ENCODE results near the gene BPIFB6.

BPIFB6 gene

DNA sequence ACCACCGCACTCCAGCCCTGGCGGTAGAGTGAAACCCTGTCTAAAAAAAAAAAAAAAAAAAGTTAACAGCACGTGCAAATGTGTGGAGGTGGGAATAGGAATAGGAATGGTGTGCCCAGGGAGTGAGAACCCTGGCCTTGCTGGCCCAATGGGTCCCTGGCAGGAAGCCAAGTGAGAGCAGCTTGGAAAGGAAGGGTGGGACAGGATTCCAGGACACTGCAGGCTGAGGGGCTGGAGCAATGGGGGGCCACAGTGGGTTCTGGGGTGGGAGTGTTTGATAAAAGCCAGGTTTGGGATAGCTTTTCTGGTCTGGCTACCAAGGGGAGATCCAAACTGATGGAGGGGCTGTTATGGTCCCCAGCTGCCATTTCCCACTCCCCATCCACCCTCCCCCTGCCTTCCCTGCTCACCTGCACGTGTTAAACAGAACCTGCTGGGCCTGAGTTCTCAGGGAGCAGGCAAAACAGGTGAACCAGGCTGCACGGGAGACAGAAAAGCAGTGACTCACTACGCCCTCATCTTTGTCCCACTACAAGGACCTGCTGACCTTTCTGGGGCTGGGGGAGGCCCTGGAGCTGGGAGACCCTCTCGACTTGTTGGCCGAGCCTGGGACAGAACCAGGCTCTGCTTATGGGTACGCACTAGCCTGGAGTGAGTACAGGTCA lies 30.5 kb upstream of the BPIFB6 start:
- FAIRE-seq (no peak), DNase-seq (ENCODE audit: extremely low spot score, insufficient read length, low read depth) (no peak)

GRCh38 chr20:33002087-33002808 lies 29.2 kb upstream of the BPIFB6 start:
- no peak for DNase-seq (ENCODE audit: extremely low spot score, insufficient read length, low read depth)
- no peak for FAIRE-seq

GRCh38 chr20:33004141-33004751 lies 27.2 kb upstream of the BPIFB6 start, which contains the start of gene SUN5:
Gene SUN5, minus strand, starts transcription at chr20:33004433. Its CDS starts 93 bp downstream, at chr20:33004340.
- FAIRE-seq: no peak
- DNase-seq (ENCODE audit: extremely low spot score, insufficient read length, low read depth): no peak

DNA sequence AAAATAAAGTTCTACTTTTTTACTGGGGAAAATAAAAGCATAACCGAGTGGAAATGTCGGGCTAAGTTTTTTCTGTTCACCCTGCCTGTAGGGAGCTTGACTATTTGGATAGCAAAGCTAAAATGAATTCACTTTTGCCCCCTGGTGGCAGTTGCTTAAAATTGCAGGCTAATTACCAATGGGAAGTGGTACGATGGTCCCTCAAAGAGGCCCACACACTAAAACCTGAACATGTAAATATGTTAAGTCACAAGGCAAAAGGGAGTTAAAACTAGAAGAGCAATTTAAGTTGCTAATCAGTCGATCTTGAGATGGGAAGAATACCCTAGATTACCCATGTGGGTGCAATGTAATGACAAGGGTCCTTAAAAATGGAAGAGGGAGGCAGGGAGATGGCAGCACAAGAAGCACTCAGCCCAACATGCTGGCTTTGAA lies 26.3 kb upstream of the BPIFB6 start:
- DNase-seq (ENCODE audit: extremely low spot score, insufficient read length, low read depth) (peak; percentile 17), FAIRE-seq (peak; percentile 56)

GRCh38 chr20:33005908-33006775 lies 25.3 kb upstream of the BPIFB6 start:
- DNase-seq (ENCODE audit: extremely low spot score, insufficient read length, low read depth): no peak
- no peak for FAIRE-seq

DNA sequence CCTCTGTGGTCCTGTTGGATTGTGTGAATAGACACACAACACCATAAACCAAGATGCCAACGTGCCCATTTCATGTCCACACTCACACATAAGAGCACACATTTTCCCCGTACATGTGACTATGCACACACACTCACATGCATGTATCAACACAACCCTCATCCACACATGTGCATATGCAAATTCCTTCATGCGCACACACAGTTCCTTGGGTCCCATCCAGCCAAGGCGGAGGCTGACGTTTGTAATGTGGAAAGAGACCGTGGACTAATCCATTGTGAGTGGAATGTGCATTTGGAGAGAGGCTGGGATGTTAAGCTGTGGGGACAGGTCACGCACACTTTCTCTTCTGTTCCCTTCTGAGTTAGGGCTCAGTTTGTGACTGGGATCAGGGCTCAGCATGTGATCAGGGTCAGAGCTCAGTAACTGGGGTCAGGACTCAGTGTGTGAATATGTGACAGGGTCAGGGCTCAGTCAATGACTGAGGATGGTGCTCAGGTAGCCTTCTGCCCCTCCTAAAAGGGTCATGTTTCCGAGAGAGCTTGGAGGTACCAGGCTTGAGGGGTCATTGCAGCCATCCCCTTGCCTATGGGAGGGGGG lies 24.6 kb upstream of the BPIFB6 start:
- DNase-seq (ENCODE audit: extremely low spot score, insufficient read length, low read depth) (no peak), FAIRE-seq (no peak)

DNA sequence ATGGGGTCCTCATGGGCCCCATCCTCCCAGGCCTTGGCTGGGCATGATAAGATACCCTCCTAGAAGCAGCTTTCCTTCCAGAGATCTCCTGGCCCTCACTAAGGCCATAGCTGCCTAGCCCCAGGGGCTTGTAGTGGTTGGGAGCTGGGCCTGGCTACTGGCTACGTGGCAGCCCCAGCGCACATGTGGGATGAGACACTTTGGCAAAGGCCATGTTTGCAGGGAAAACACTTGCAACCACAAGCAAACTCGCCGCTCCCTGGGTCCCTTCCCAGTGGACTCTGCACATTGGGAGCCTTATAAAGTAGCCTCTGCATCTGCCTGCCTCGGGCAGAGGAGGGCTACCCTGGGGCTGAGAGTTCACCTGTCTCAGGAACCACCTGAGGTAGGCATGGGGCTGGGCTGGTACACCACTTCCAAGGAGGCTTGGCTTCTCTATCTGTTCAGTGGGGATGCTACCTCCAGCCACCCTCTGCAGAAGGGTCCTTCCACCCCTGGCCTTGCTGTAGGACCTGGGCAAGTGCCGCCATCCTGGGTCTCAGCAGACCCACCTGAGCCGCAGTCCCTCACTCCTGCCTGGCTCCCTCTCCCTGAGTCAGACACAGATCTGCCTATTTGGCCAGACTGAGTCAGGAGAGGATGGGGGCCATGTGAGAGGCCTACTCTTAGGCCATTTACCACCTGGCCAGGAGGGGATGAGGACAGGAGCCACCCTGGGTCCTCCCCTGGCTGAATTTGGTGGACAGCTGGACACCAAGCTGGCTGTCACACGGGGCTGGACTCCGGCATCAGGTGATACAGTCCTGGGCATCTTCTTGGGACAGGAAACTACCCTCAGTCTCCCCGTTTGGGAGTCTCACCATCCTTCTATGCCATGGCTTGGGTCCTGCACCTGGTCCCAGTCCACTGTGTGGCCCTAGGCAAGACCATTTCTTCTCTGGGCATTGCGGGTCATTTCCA lies 23.8 kb upstream of the BPIFB6 start, which contains the start of gene BPIFB2:
BPIFB2 (plus strand) TSS at position 329 of the 960 bp plus-strand sequence. CDS start 871 bp downstream, outside the sequence.
- DNase-seq (ENCODE audit: extremely low spot score, insufficient read length, low read depth) (no peak), FAIRE-seq (no peak)

- DNase-seq (ENCODE audit: extremely low spot score, insufficient read length, low read depth) (no peak), FAIRE-seq (no peak)
Observed at GRCh38 chr20:33008336-33009213, 22.9 kb upstream of the BPIFB6 start.

GRCh38 chr20:33009214-33010132 lies 22.0 kb upstream of the BPIFB6 start:
- FAIRE-seq (no peak), DNase-seq (ENCODE audit: extremely low spot score, insufficient read length, low read depth) (no peak)

DNA sequence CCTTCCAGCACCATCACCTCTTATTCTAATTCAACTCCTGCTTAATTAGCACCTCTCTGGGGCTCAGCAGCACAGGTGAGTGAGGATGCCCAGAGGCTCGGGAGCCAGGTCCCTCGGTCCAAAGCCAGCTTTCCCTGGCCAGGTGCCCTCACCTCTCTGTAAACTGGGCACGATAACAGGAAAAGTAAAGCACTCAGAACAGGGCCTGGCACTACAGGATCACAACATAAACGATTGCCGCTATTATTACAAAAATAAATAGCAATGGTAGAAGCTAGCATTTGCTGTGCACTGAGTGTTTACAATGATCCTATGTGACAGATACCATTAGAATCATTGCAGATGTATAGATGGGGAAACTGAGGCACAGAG lies 21.3 kb upstream of the BPIFB6 start:
- DNase-seq (ENCODE audit: extremely low spot score, insufficient read length, low read depth) (no peak), FAIRE-seq (no peak)

GRCh38 chr20:33010674-33011449 lies 20.6 kb upstream of the BPIFB6 start:
- FAIRE-seq (no peak), DNase-seq (ENCODE audit: extremely low spot score, insufficient read length, low read depth) (no peak)

DNA sequence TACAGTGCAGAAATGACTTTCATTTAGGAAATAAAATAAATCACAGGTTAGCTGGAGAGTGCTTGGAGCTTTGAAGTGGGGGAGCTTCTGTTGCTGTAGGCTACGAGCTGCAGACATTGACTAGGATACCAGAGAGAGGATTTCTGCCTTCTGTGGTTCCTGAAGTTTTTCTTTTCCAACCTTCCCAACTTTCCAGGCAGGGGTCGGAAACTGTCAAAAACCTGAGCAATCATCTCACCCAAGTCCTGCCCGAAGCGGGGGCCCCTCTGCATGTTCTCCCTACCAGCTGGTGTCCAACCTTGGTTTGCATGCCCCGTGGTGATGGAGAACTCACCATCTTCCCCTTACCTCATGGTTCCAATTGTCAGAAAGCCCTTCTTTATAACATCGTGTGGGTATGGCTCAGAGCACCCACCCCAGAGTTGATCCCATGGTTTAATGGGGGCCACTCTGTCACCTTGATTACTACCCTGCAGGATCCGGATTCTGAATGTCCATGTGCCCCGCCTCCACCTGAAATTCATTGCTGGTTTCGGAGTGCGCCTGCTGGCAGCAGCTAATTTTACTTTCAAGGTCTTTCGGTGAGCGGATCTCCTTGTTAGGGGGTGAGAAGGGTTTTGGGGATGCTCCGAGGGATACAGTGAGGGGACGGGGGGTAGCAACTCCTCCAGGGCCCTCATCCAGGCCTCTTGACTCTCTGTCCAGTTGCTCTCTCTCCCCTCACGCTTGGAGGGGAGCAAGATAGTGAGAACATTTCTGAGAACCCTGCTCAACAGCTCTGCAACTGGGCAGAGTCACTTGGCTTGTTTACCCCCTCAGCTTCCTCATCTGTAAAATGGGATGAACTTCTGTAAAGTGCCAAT lies 18.9 kb upstream of the BPIFB6 start:
- no peak for FAIRE-seq
- no peak for DNase-seq (ENCODE audit: extremely low spot score, insufficient read length, low read depth)

DNA sequence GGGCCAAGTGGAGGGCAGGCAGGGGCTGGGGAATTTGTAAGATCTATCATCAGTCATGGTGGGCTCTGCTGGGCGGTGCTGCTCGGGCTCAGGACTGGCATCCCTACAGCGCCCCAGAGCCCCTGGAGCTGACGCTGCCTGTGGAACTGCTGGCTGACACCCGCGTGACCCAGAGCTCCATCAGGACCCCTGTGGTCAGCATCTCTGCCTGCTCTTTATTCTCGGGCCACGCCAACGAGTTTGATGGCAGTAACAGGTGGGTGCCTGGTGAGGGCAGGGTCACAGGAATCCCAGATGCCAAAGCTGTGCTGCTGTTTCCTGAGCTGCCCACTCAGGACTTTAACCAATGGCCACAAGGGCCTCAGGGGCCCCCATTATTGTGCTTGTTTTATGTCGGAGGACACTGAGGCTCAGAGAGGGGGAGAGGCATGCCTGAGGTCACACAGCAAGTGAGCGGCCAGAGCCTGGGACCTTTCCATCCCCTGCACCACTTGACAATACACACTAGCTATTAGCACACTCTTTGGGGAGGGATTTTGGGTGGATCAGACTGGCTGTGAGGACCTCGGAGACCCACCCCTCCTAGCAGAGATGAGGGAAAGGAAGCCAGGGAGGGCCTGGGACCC lies 17.6 kb upstream of the BPIFB6 start:
- no peak for DNase-seq (ENCODE audit: extremely low spot score, insufficient read length, low read depth)
- FAIRE-seq: no peak

GRCh38 chr20:33014336-33015113 lies 16.9 kb upstream of the BPIFB6 start:
- FAIRE-seq: no peak

More at GRCh38 chr20:33014336-33015113, 16.9 kb upstream of the BPIFB6 start:
- no peak for DNase-seq (ENCODE audit: extremely low spot score, insufficient read length, low read depth)

Measured in GM18507 (cell line).